A549 (cell line): Measurements from ENCODE around the gene MPPE1.

Experiments
- EP300 ChIP-seq, 2 experiments: fragments of >200 bp; sonication (Bioruptor Twin); formaldehyde crosslinking; IDR thresholded peaks; 2 replicates in 1 of 2; 3 replicates in 1 of 2; pipeline ENCODE4 v1.6.1; 2016 to 2017
- FOSL2 ChIP-seq, 2 experiments: fragments of 450-650 bp in 1 of 2; fragments of >200 bp in 1 of 2; sonication (Bioruptor Twin) in 1 of 2; formaldehyde crosslinking; IDR thresholded peaks; 2 replicates each; pipeline versions ENCODE4 v1.5.0 to v1.6.1; 2016 to 2020; ENCODE audit warnings: mild to moderate bottlenecking in 1 of 2, moderate library complexity in 1 of 2
- FOXS1 ChIP-seq: fragments of 250-450 bp; sonication (Bioruptor Pico); IDR thresholded peaks from 2 replicates; pipeline ENCODE4 v1.5.0; 2020; ENCODE audit warnings: mild to moderate bottlenecking, moderate library complexity
- HOXA7 ChIP-seq: fragments of 250-450 bp; sonication (Bioruptor Pico); IDR thresholded peaks from 2 replicates; pipeline ENCODE4 v1.5.0; 2020; ENCODE audit warnings: mild to moderate bottlenecking, moderate library complexity
- JUNB ChIP-seq: fragments of >200 bp; sonication (Bioruptor Twin); formaldehyde crosslinking; IDR thresholded peaks from 2 replicates; pipeline ENCODE4 v1.6.1; 2016
- MYC ChIP-seq: IDR thresholded peaks from 2 replicates; pipeline ENCODE4 v1.6.1; 2012; ENCODE audit warnings: mild to moderate bottlenecking, inconsistent platforms, low read length, improper control_type of control experiment, borderline replicate concordance
- NR3C1 ChIP-seq: fragments of >200 bp; sonication (Bioruptor Twin); formaldehyde crosslinking; IDR thresholded peaks from 3 replicates; pipeline ENCODE4 v1.6.1; 2017
- RARB ChIP-seq: fragments of 250-450 bp; sonication (Bioruptor Pico); IDR thresholded peaks from 2 replicates; pipeline ENCODE4 v1.8.0; 2021; ENCODE audit warnings: mild to moderate bottlenecking, moderate library complexity
- RFX5 ChIP-seq: fragments of 450-650 bp; IDR thresholded peaks from 2 replicates; pipeline ENCODE4 v1.7.1; 2014; ENCODE audit warnings: antibody characterized with exemption, mild to moderate bottlenecking, moderate library complexity
- SMC3 ChIP-seq: fragments of >200 bp; sonication (Bioruptor Twin); formaldehyde crosslinking; IDR thresholded peaks from 3 replicates; pipeline ENCODE4 v1.6.1; 2018; ENCODE audit warnings: inconsistent platforms
- SREBF2 ChIP-seq: fragments of 450-650 bp; IDR thresholded peaks from 2 replicates; pipeline ENCODE4 v1.6.1; 2014; ENCODE audit warnings: mild to moderate bottlenecking, moderate library complexity
- TF ChIP-seq, protein P1 (sequence below): fragments of >200 bp; sonication (Bioruptor Twin); formaldehyde crosslinking; IDR thresholded peaks from 3 replicates; pipeline ENCODE4 v1.5.1; 2016

DNA sequence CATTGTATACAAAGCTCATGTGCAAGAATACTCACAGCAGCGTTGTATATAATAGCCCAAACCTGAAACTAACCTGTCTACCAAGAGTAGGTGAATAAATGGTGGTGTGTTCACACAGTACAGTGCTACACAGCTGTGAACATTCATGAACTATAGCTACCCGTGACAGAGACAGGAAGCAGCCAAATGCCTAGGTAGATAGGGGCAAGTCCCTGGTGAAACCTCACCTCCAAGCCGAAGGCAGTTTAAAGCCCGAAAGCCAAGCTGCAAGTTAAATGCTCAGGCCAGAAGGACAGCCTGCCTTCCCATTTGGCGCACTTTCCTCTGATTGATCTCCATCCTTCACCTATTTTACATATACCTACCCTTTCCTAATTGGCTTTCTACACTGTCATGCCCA, 36.7 kb upstream of the MPPE1 start:
- TF ChIP-seq, protein P1, sequence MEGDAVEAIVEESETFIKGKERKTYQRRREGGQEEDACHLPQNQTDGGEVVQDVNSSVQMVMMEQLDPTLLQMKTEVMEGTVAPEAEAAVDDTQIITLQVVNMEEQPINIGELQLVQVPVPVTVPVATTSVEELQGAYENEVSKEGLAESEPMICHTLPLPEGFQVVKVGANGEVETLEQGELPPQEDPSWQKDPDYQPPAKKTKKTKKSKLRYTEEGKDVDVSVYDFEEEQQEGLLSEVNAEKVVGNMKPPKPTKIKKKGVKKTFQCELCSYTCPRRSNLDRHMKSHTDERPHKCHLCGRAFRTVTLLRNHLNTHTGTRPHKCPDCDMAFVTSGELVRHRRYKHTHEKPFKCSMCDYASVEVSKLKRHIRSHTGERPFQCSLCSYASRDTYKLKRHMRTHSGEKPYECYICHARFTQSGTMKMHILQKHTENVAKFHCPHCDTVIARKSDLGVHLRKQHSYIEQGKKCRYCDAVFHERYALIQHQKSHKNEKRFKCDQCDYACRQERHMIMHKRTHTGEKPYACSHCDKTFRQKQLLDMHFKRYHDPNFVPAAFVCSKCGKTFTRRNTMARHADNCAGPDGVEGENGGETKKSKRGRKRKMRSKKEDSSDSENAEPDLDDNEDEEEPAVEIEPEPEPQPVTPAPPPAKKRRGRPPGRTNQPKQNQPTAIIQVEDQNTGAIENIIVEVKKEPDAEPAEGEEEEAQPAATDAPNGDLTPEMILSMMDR, result no peak
- TF ChIP-seq EP300 (IDR thresholded peaks at IDR 0.05) (no peak), MYC (no peak), FOSL2 (IDR thresholded peaks at IDR 0.05) (no peak), FOSL2 (CRISPR knock-in tag; IDR thresholded peaks at IDR 0.05) (no peak), FOXS1 (CRISPR knock-in tag) (no peak), RFX5 (no peak), JUNB (no peak), SMC3 (no peak), SREBF2 (no peak), HOXA7 (no peak), RARB (CRISPR knock-in tag) (no peak), NR3C1 (no peak)
